ENCODE results near the gene FAM219A.

Gene FAM219A

GRCh38 chr9:34459356-34459755, 986 bp upstream of the FAM219A start:
- Histone ChIP-seq H3K36me3 (ENCODE audit: control insufficient read depth, insufficient read depth, low read length) (no peaks in the 10 kb centered on the region), H3K4me1 (ENCODE audit: control insufficient read depth, insufficient read depth, low read length, poor library complexity, severe bottlenecking) (peaks cover 16% of the 10 kb centered on the region), H3K4me3 (ENCODE audit: extremely low read depth, insufficient read depth, low read length, poor library complexity, severe bottlenecking) (no peak overlapping the region), H3K27ac (ENCODE audit: low read depth, low read length, severe bottlenecking) (no peak overlapping the region), H3K9me3 (ENCODE audit: control insufficient read depth, low read length) (no peaks in the 10 kb centered on the region)
- 87 to 93% methylated on average over 9 to 14 of the region's 14 CpGs for WGBS, 2 experiments (ENCODE audit: insufficient coverage in 2 of 2)

- no peaks in the 10 kb centered on the region for H3K36me3 ChIP-seq (ENCODE audit: control insufficient read depth, insufficient read depth, low read length)
- H3K9me3 ChIP-seq (ENCODE audit: control insufficient read depth, low read length), result no peaks in the 10 kb centered on the region
- H3K27ac ChIP-seq (ENCODE audit: low read depth, low read length, severe bottlenecking), result no peak overlapping the region
- WGBS, 2 experiments (ENCODE audit: insufficient coverage in 2 of 2), result 41 to 49% methylated on average over 11 of the region's 11 CpGs
- peak overlapping the region; percentile 11 for H3K4me3 ChIP-seq (ENCODE audit: extremely low read depth, insufficient read depth, low read length, poor library complexity, severe bottlenecking)
- peaks cover 16% of the 10 kb centered on the region for H3K4me1 ChIP-seq (ENCODE audit: control insufficient read depth, insufficient read depth, low read length, poor library complexity, severe bottlenecking)
Measured at GRCh38 chr9:34458959-34459340, 580 bp upstream of the FAM219A start.

- peaks cover 3% of the 10 kb centered on the region for H3K36me3 ChIP-seq (ENCODE audit: control insufficient read depth, insufficient read depth, low read length)
- peak overlapping the region; percentile 79 for H3K4me3 ChIP-seq (ENCODE audit: extremely low read depth, insufficient read depth, low read length, poor library complexity, severe bottlenecking)
- WGBS, 2 experiments (ENCODE audit: insufficient coverage in 2 of 2), result 1% methylated on average over 40 to 48 of the region's 48 CpGs
- peak overlapping the region; percentile 91 for H3K27ac ChIP-seq (ENCODE audit: low read depth, low read length, severe bottlenecking)
- peaks cover 16% of the 10 kb centered on the region for H3K4me1 ChIP-seq (ENCODE audit: control insufficient read depth, insufficient read depth, low read length, poor library complexity, severe bottlenecking)
- no peaks in the 10 kb centered on the region for H3K9me3 ChIP-seq (ENCODE audit: control insufficient read depth, low read length)
Measured at GRCh38 chr9:34457266-34458012, 931 bp downstream of the FAM219A start.

- Histone ChIP-seq H3K36me3 (ENCODE audit: control insufficient read depth, insufficient read depth, low read length) (peaks cover 3% of the 10 kb centered on the region), H3K27ac (ENCODE audit: low read depth, low read length, severe bottlenecking) (peak overlapping the region; percentile 91), H3K9me3 (ENCODE audit: control insufficient read depth, low read length) (no peaks in the 10 kb centered on the region), H3K4me3 (ENCODE audit: extremely low read depth, insufficient read depth, low read length, poor library complexity, severe bottlenecking) (peak overlapping the region; percentile 79), H3K4me1 (ENCODE audit: control insufficient read depth, insufficient read depth, low read length, poor library complexity, severe bottlenecking) (peaks cover 16% of the 10 kb centered on the region)
- 69 to 80% methylated on average over 2 to 3 of the region's 4 CpGs for WGBS, 2 experiments (ENCODE audit: insufficient coverage in 2 of 2)
Measured at GRCh38 chr9:34456746-34457145, 1.6 kb downstream of the FAM219A start.

GRCh38 chr9:34456151-34456550, 2.2 kb downstream of the FAM219A start:
- 100% methylated on average over 1 of the region's 1 CpG; no CpG with 5 or more reads in 1 of the 2 experiments for WGBS, 2 experiments (ENCODE audit: insufficient coverage in 2 of 2)
- Histone ChIP-seq H3K4me3 (ENCODE audit: extremely low read depth, insufficient read depth, low read length, poor library complexity, severe bottlenecking) (no peak overlapping the region), H3K9me3 (ENCODE audit: control insufficient read depth, low read length) (no peaks in the 10 kb centered on the region), H3K4me1 (ENCODE audit: control insufficient read depth, insufficient read depth, low read length, poor library complexity, severe bottlenecking) (peaks cover 19% of the 10 kb centered on the region), H3K36me3 (ENCODE audit: control insufficient read depth, insufficient read depth, low read length) (peaks cover 7% of the 10 kb centered on the region), H3K27ac (ENCODE audit: low read depth, low read length, severe bottlenecking) (no peak overlapping the region)

GRCh38 chr9:34454571-34455065, 3.8 kb downstream of the FAM219A start:
- Histone ChIP-seq H3K4me3 (ENCODE audit: extremely low read depth, insufficient read depth, low read length, poor library complexity, severe bottlenecking) (no peak overlapping the region), H3K9me3 (ENCODE audit: control insufficient read depth, low read length) (no peaks in the 10 kb centered on the region), H3K4me1 (ENCODE audit: control insufficient read depth, insufficient read depth, low read length, poor library complexity, severe bottlenecking) (peaks cover 14% of the 10 kb centered on the region), H3K36me3 (ENCODE audit: control insufficient read depth, insufficient read depth, low read length) (peaks cover 7% of the 10 kb centered on the region), H3K27ac (ENCODE audit: low read depth, low read length, severe bottlenecking) (no peak overlapping the region)
- WGBS, 2 experiments (ENCODE audit: insufficient coverage in 2 of 2), result 88% methylated on average over 1 to 2 of the region's 3 CpGs

GRCh38 chr9:34452568-34452967, 5.8 kb downstream of the FAM219A start:
- Histone ChIP-seq H3K27ac (ENCODE audit: low read depth, low read length, severe bottlenecking) (no peak overlapping the region), H3K4me1 (ENCODE audit: control insufficient read depth, insufficient read depth, low read length, poor library complexity, severe bottlenecking) (peaks cover 13% of the 10 kb centered on the region), H3K9me3 (ENCODE audit: control insufficient read depth, low read length) (no peaks in the 10 kb centered on the region), H3K4me3 (ENCODE audit: extremely low read depth, insufficient read depth, low read length, poor library complexity, severe bottlenecking) (no peak overlapping the region), H3K36me3 (ENCODE audit: control insufficient read depth, insufficient read depth, low read length) (peaks cover 7% of the 10 kb centered on the region)
- WGBS, 2 experiments (ENCODE audit: insufficient coverage in 2 of 2), result 85 to 97% methylated on average over 2 of the region's 2 CpGs

- Histone ChIP-seq H3K4me3 (ENCODE audit: extremely low read depth, insufficient read depth, low read length, poor library complexity, severe bottlenecking) (no peak overlapping the region), H3K27ac (ENCODE audit: low read depth, low read length, severe bottlenecking) (peak overlapping the region; percentile 16), H3K36me3 (ENCODE audit: control insufficient read depth, insufficient read depth, low read length) (peaks cover 7% of the 10 kb centered on the region), H3K4me1 (ENCODE audit: control insufficient read depth, insufficient read depth, low read length, poor library complexity, severe bottlenecking) (peaks cover 6% of the 10 kb centered on the region), H3K9me3 (ENCODE audit: control insufficient read depth, low read length) (no peaks in the 10 kb centered on the region)
- 78 to 83% methylated on average over 1 of the region's 3 CpGs for WGBS, 2 experiments (ENCODE audit: insufficient coverage in 2 of 2)
Measured at GRCh38 chr9:34451545-34451944, 6.8 kb downstream of the FAM219A start.

- H3K9me3 ChIP-seq (ENCODE audit: control insufficient read depth, low read length), result no peaks in the 10 kb centered on the region
- peak overlapping the region; percentile 16 for H3K27ac ChIP-seq (ENCODE audit: low read depth, low read length, severe bottlenecking)
- peaks cover 5% of the 10 kb centered on the region for H3K4me1 ChIP-seq (ENCODE audit: control insufficient read depth, insufficient read depth, low read length, poor library complexity, severe bottlenecking)
- peaks cover 7% of the 10 kb centered on the region for H3K36me3 ChIP-seq (ENCODE audit: control insufficient read depth, insufficient read depth, low read length)
- WGBS, 2 experiments (ENCODE audit: insufficient coverage in 2 of 2), result 64% methylated on average over 2 of the region's 2 CpGs; no CpG with 5 or more reads in 1 of the 2 experiments
- H3K4me3 ChIP-seq (ENCODE audit: extremely low read depth, insufficient read depth, low read length, poor library complexity, severe bottlenecking), result no peak overlapping the region
Measured at GRCh38 chr9:34451135-34451534, 7.2 kb downstream of the FAM219A start.

GRCh38 chr9:34450644-34451043, 7.7 kb downstream of the FAM219A start:
- WGBS, 2 experiments (ENCODE audit: insufficient coverage in 2 of 2), result 95 to 97% methylated on average over 10 of the region's 10 CpGs
- Histone ChIP-seq H3K27ac (ENCODE audit: low read depth, low read length, severe bottlenecking) (no peak overlapping the region), H3K4me1 (ENCODE audit: control insufficient read depth, insufficient read depth, low read length, poor library complexity, severe bottlenecking) (peaks cover 5% of the 10 kb centered on the region)

GRCh38 chr9:34446951-34447350, 11.4 kb downstream of the FAM219A start:
- no peak overlapping the region for H3K27ac ChIP-seq (ENCODE audit: low read depth, low read length, severe bottlenecking)
- H3K9me3 ChIP-seq (ENCODE audit: control insufficient read depth, low read length), result no peaks in the 10 kb centered on the region
- H3K36me3 ChIP-seq (ENCODE audit: control insufficient read depth, insufficient read depth, low read length), result peaks cover 4% of the 10 kb centered on the region
- no CpG with 5 or more reads among the region's 1 CpG for WGBS, 2 experiments (ENCODE audit: insufficient coverage in 2 of 2)
- H3K4me3 ChIP-seq (ENCODE audit: extremely low read depth, insufficient read depth, low read length, poor library complexity, severe bottlenecking), result no peak overlapping the region
- H3K4me1 ChIP-seq (ENCODE audit: control insufficient read depth, insufficient read depth, low read length, poor library complexity, severe bottlenecking), result peaks cover 9% of the 10 kb centered on the region

More at GRCh38 chr9:34450644-34451043, 7.7 kb downstream of the FAM219A start:
- Histone ChIP-seq H3K36me3 (ENCODE audit: control insufficient read depth, insufficient read depth, low read length) (peaks cover 7% of the 10 kb centered on the region), H3K4me3 (ENCODE audit: extremely low read depth, insufficient read depth, low read length, poor library complexity, severe bottlenecking) (no peak overlapping the region), H3K9me3 (ENCODE audit: control insufficient read depth, low read length) (no peaks in the 10 kb centered on the region)

All from mesodermal cell (in vitro differentiated cells).